ENCODE data around the gene ZNF664.

GRCh38 chr12:123937707-123938591 lies 35.1 kb upstream of the ZNF664 start:
- no peak for TF ChIP-seq EZH2 (IDR thresholded peaks at IDR 0.05; ENCODE audit: borderline replicate concordance, insufficient read depth, low read depth, low read length, poor library complexity, severe bottlenecking)
- TF ChIP-seq, protein P1, sequence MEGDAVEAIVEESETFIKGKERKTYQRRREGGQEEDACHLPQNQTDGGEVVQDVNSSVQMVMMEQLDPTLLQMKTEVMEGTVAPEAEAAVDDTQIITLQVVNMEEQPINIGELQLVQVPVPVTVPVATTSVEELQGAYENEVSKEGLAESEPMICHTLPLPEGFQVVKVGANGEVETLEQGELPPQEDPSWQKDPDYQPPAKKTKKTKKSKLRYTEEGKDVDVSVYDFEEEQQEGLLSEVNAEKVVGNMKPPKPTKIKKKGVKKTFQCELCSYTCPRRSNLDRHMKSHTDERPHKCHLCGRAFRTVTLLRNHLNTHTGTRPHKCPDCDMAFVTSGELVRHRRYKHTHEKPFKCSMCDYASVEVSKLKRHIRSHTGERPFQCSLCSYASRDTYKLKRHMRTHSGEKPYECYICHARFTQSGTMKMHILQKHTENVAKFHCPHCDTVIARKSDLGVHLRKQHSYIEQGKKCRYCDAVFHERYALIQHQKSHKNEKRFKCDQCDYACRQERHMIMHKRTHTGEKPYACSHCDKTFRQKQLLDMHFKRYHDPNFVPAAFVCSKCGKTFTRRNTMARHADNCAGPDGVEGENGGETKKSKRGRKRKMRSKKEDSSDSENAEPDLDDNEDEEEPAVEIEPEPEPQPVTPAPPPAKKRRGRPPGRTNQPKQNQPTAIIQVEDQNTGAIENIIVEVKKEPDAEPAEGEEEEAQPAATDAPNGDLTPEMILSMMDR (IDR thresholded peaks at IDR 0.05), result no peak
